Choroid plexus epithelial cell (primary cell): ENCODE data around the gene FLNC.

Source experiments
- DNase-seq: peaks from one replicate; pipeline ENCODE4 v3.0.0-alpha.2; 2010; ENCODE audit warnings: low read depth
- H3K4me3 ChIP-seq: 2 replicates; pipeline ENCODE4 v1.5.1; 2011; ENCODE audit warnings: low read depth, mild to moderate bottlenecking, control low read depth, low read length, moderate library complexity
- CTCF ChIP-seq: conservative IDR thresholded peaks from 2 replicates; pipeline ENCODE4 v1.5.1; 2011; ENCODE audit warnings: low read depth, mild to moderate bottlenecking, control low read depth, inconsistent platforms, low read length, moderate library complexity

Gene FLNC

DNA sequence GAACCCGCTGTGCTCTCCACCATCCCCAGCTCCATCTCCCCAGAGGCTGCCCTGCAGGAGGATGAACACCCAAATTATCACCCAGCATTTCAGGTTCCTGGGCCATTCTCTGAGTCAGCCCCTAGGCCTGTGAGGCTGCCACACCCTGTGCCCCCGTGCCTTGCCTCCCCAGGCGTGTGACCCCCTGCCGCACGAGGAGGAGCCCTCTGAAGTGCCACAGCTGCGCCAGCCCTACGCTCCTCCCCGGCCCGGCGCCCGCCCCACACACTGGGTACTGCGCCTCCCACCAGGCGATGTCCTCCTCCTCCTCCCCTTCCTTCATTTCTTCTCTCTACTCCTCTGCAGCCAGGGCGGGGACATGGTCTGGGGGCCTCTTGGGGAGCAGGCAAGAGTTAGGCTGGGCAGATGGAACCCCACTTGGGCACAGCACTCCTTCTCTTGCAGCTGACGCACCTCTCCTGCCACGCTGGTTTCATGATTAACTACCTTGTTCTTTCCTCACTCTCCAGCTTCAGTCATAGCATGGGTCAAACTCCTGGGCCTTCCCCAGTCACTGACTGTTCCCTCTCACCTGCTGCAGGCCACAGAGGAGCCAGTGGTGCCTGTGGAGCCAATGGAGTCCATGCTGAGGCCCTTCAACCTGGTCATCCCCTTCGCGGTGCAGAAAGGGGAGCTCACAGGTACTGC, 19.7 kb downstream of the FLNC start:
- DNase-seq = no peak
- TF ChIP-seq CTCF = no peak
- no peak overlapping the region for H3K4me3 ChIP-seq

DNA sequence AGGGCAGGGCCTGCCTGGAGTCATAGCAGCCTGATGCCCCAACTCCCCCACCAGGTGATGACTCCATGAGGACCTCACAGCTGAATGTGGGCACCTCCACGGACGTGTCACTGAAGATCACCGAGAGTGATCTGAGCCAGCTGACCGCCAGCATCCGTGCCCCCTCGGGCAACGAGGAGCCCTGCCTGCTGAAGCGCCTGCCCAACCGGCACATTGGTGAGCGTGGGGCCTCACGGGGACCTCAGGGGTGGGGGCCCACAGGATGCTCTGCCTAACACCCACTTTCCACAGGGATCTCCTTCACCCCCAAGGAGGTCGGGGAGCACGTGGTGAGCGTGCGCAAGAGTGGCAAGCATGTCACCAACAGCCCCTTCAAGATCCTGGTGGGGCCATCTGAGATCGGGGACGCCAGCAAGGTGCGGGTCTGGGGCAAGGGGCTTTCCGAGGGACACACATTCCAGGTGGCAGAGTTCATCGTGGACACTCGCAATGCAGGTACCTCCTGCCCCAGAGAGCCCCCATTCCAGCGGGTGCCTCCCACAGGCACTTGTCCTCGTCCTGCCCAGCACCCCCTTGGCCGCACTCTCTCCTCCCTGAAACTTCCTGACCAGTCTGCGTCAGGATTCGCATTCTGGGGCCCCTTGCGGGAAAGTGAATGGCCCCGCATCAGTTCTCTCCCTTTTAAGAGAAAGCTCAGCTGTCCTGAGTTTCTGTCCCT, 22.5 kb downstream of the FLNC start:
- H3K4me3 ChIP-seq = no peak overlapping the region
- no peak for DNase-seq
- no peak for TF ChIP-seq CTCF

DNA sequence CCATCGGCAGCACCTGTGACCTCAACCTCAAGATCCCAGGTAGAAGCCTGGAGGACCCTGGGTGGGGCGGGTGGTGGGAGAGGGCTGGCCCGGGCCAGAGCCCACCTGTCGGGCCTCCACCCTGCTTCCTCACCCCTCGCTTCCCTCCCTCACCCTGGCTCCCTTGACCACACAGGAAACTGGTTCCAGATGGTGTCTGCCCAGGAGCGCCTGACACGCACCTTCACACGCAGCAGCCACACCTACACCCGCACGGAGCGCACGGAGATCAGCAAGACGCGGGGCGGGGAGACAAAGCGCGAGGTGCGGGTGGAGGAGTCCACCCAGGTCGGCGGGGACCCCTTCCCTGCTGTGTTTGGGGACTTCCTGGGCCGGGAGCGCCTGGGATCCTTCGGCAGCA, 23.6 kb downstream of the FLNC start:
- H3K4me3 ChIP-seq = no peak overlapping the region
- DNase-seq = no peak
- TF ChIP-seq CTCF = no peak

GRCh38 chr7:128854396-128854795, 24.2 kb downstream of the FLNC start:
- no peak for TF ChIP-seq CTCF
- no peak overlapping the region for H3K4me3 ChIP-seq
- no peak for DNase-seq

DNA sequence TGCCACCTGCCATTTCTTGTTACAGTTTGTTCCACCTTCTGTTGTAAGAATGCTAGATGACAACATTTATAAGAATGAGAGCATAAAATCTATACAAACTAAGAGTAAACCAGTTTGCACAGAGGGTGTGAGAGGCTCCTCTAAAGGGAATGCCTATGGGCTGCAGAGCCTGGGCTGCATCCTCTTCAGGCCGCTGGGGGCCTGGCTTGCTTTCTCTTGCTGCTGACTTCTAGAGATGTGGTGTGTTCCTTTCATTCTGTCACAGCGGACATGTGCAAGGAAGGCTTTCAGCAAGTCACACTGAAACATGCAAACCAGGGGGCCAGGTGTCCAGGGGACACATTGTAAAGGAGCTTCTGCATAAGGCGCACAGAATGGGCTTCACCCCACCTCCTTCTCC, 25.4 kb downstream of the FLNC start:
- DNase-seq = no peak
- TF ChIP-seq CTCF = no peak
- H3K4me3 ChIP-seq = no peak overlapping the region

GRCh38 chr7:128856001-128856718, 26.0 kb downstream of the FLNC start:
- no peak for DNase-seq
- TF ChIP-seq CTCF = no peak
- no peak overlapping the region for H3K4me3 ChIP-seq
